GM12872 (cell line): ENCODE data around the gene TCF7L2.

Experiments used
- TF ChIP-seq, protein P1 (sequence below): IDR thresholded peaks from 3 replicates; pipeline ENCODE4 v1.5.1; 2011; ENCODE audit warnings: low read depth, mild to moderate bottlenecking, low read length, moderate library complexity; ENCODE audit not compliant: insufficient read depth

Gene TCF7L2

DNA sequence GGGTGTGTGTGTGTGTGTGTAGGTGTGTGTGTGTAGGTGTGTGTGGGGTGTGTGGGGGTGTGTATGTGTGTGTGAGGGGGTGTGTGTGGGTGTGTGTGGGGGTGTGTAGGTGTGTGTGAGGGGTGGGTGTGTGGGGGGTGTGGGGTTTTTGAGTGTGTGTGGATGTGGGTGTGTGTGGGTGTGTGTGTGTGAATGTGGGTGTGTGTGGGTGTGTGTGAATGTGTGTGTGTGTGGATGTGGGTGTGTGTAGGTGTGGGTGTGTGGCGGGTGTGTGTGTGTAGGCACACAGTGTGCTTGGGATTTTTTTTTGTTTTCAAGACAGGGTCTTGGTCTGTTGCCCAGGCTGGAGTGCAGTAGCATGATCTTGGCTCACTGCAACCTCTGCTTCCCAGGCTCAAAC lies 36.8 kb upstream of the TCF7L2 start:
- TF ChIP-seq, protein P1, sequence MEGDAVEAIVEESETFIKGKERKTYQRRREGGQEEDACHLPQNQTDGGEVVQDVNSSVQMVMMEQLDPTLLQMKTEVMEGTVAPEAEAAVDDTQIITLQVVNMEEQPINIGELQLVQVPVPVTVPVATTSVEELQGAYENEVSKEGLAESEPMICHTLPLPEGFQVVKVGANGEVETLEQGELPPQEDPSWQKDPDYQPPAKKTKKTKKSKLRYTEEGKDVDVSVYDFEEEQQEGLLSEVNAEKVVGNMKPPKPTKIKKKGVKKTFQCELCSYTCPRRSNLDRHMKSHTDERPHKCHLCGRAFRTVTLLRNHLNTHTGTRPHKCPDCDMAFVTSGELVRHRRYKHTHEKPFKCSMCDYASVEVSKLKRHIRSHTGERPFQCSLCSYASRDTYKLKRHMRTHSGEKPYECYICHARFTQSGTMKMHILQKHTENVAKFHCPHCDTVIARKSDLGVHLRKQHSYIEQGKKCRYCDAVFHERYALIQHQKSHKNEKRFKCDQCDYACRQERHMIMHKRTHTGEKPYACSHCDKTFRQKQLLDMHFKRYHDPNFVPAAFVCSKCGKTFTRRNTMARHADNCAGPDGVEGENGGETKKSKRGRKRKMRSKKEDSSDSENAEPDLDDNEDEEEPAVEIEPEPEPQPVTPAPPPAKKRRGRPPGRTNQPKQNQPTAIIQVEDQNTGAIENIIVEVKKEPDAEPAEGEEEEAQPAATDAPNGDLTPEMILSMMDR: no peak

DNA sequence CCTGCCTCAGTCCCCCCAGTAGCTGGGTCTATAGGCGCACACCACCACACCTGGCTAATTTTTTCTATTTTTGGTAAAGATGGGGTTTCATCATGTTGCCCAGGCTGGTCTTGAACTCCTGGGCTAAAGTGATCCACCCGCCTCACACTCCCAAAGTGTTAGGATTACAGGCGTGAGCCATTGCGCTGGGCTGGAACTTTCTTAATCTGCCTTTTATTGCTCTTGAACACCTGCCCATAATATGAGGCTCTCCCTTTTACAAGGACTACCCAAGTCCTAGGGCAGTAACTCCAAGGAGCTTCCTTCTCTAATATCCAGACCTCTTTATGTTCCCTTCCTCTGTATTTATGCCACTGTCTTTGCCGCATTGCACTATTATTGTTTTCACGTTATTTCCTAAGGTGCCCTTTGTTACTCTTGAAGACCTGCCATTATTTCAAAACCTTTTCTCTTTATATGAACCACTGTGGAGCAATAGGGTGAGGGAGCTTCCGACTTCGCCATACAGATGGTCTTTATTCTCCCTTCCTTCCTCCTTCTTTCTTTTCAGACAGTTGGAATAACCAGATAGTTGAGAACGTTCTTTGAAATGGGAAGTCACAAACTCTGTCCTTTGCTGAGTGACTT lies 36.3 kb upstream of the TCF7L2 start:
- TF ChIP-seq, protein P1: no peak

DNA sequence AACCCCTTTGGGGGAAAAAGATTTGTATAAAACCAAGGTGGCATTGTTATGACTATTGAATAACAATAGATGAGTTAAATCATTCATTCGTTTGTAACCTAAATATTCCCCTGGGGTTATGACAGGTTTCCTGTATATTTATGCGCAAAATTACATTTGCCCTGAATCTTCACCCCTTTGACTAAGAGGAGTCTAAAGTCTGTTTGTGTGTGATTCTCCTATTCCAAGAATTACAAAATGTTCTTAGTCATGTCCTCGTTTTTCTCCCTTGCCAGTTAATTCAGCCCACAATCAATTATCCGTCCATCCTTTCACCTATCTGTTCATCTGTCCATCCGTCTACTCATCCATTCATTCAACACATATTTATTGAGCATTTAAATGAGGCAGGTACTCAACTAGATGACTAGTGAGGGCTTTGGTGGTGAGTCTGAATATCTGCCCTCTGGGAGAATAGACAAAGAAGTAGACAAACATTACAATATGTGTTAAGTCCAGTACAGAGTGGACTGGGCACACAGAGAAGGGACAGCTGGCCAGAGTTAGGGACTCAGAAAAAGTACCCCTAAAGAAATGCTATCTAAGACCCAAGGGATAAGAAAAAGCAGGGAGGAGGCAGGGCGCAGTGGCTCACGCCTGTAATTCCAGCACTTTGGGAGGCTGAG lies 35.6 kb upstream of the TCF7L2 start:
- TF ChIP-seq, protein P1: no peak

DNA sequence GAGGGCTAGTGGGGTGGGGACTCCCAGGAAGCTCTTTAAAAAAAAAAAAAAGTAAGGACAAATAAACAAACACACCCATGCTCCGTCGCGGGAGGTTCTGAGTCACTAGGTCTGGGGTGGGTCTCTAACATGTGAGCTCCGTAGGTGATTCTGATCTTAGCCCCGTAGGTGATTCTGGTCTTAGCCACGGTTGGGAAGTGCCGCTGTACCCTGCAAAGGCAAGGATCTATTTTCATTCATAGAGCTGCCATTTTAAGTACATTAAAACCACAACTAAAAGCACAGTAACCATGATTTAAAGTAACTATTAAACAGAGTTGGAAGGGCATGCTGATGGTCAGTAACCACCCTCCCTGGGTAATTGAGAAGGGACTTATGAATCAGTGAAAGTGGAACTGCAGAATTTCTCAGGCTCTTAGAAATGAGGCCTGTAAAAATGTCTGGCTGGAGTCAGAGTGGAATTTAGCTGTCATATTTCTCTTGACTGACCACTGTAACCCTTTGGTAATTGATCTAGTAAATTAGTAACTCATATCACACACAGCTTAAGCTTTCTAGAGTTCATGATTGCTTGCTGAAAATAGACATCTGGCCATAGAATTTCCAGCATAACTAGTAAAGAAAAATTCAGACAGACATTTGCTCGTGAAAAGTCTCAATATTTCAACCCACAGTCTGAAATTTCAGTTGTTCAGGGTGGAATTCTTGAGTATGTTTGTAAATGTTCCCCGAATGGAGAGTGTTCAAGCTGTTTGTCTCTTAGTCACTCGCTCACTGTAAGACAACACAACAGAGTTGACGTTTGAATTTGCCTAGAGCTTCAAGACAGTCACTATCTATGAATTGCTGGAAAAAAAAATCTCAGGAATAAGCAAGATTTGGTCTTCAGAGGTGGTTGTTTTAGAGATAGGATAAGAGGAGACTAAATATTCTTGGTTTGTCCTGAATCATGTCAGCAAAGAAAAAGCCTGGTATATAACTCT lies 34.2 kb upstream of the TCF7L2 start:
- TF ChIP-seq, protein P1: no peak

DNA sequence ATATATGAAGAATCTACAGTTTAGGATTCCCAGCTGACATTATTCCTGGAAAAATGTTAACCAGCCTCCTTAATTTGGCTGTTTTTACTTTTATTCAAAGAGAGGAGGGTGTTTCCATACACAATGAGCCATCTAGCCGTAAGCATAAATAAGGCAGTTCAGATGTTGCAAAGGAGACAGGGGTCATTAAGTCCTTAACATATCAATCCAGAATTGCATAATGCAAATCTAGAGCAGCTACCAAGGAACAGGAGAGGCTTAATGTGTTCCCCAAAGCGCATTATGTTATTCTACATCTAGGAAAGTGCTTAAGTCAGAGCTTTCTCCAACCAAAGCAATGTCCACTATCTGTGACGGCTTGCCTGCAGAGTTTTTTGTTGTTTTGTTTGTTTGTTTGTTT lies 32.4 kb upstream of the TCF7L2 start:
- TF ChIP-seq, protein P1: no peak

DNA sequence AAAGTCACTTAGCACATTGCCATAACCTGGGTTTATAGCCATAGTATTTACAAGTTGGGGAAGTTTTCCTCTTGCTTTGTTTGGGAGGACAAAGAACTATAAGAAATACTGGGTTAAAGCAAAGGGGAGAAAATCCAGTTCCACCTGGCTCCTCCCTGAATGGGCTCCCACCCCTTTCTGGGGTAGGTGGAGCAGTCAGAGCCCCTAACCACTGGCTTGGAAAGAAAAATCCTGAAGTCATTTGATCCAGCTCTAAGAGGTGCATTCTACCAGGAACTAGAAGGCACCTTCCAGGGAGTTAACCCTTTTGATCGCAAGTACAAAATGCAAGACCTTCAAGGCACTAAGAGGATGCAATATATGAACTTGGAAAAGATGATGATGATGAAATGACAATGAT lies 31.3 kb upstream of the TCF7L2 start:
- TF ChIP-seq, protein P1: no peak

DNA sequence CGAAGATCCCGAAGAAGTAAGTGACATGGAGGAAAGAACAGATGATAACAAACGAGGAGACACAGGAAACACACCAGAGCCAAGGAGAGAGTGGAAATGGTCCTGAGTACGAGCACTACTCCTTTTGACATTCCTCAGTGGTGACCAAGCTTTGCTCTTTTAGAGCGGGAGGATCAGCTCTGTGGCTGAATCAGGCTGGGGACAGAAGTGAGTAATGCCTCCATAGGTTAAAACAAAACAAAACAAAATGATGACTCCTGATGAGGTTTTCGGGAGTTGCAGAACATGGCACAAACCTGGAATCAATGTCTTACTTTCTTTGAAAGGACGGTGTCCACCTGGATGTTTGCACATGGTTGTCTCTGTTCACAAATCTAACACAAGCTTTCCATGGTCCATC lies 30.3 kb upstream of the TCF7L2 start:
- TF ChIP-seq, protein P1: no peak
